Glutamatergic neuron (in vitro differentiated cells): ENCODE results near the gene PTPRT. TPM values are rescaled to one million over a fixed set of nuclear protein-coding genes. Genes with fewer than 3 reads are reported as not detected.

ENCODE experiments used
- DNase-seq: peaks from one replicate; pipeline ENCODE4 v3.0.0; 2022
- H3K27ac Mint-ChIP-seq: one replicate; pipeline ENCODE4 v1.8.0; 2020; ENCODE audit warnings: mild to moderate bottlenecking, mixed read lengths, inconsistent platforms; ENCODE audit not compliant: unreplicated experiment
- H3K27me3 Mint-ChIP-seq: one replicate; pipeline ENCODE4 v1.8.0; 2020; ENCODE audit warnings: mild to moderate bottlenecking, moderate library complexity, mixed read lengths, inconsistent platforms; ENCODE audit not compliant: unreplicated experiment
- H3K36me3 Mint-ChIP-seq: one replicate; pipeline ENCODE4 v1.8.0; 2020; ENCODE audit warnings: mild to moderate bottlenecking, mixed read lengths, inconsistent platforms; ENCODE audit not compliant: unreplicated experiment
- H3K4me1 Mint-ChIP-seq: one replicate; pipeline ENCODE4 v1.8.0; 2020; ENCODE audit warnings: mild to moderate bottlenecking, low read depth, mixed read lengths, inconsistent platforms; ENCODE audit not compliant: unreplicated experiment
- H3K4me3 Mint-ChIP-seq: one replicate; pipeline ENCODE4 v1.8.0; 2020; ENCODE audit warnings: mild to moderate bottlenecking, mixed read lengths, inconsistent platforms; ENCODE audit not compliant: unreplicated experiment
- H3K9me3 Mint-ChIP-seq: one replicate; pipeline ENCODE4 v1.8.0; 2020; ENCODE audit warnings: mild to moderate bottlenecking, moderate library complexity, mixed read lengths, inconsistent platforms; ENCODE audit not compliant: unreplicated experiment
- CTCF ChIP-seq: fragments of 200-600 bp; sonication (generic); IDR thresholded peaks from one replicate; pipeline ENCODE4 v1.5.0; 2021; ENCODE audit not compliant: partially characterized antibody, unreplicated experiment
- total RNA-seq: library from RNA; stranded (reverse); fragmentation: NEBNext Ultra II Directional; extraction: Animal tissue kit (Norgen Biotek cat#: 25700); gene quantifications from one replicate; pipeline ENCODE4 v1.2.1, GENCODE V29; 2021; ENCODE audit not compliant: unreplicated experiment

Gene PTPRT
- total RNA-seq, 1 donor from 2014 or later: 1.9 TPM

GRCh38 chr20:43068482-43068881 lies 121.2 kb downstream of the PTPRT start:
- Mint-ChIP-seq H3K9me3 (peaks cover 5% of the 10 kb centered on the region), H3K4me1 (no peaks in the 10 kb centered on the region), H3K36me3 (no peaks in the 10 kb centered on the region), H3K4me3 (no peak overlapping the region), H3K27ac (no peak overlapping the region), H3K27me3 (no peaks in the 10 kb centered on the region)
- TF ChIP-seq CTCF: no peak
- DNase-seq: no peak

GRCh38 chr20:43066125-43066524 lies 123.6 kb downstream of the PTPRT start:
- Mint-ChIP-seq H3K36me3 (no peaks in the 10 kb centered on the region), H3K27ac (no peak overlapping the region), H3K27me3 (no peaks in the 10 kb centered on the region), H3K4me3 (no peak overlapping the region), H3K9me3 (peaks cover 5% of the 10 kb centered on the region), H3K4me1 (no peaks in the 10 kb centered on the region)
- no peak for DNase-seq
- TF ChIP-seq CTCF: no peak

GRCh38 chr20:43065299-43065698 lies 124.4 kb downstream of the PTPRT start:
- no peak for TF ChIP-seq CTCF
- DNase-seq: no peak
- Mint-ChIP-seq H3K27me3 (no peaks in the 10 kb centered on the region), H3K4me3 (no peak overlapping the region), H3K36me3 (no peaks in the 10 kb centered on the region), H3K27ac (no peak overlapping the region), H3K9me3 (peaks cover 5% of the 10 kb centered on the region), H3K4me1 (no peaks in the 10 kb centered on the region)

- H3K9me3 Mint-ChIP-seq: no peaks in the 10 kb centered on the region
- H3K27ac Mint-ChIP-seq: no peak overlapping the region
- no peak overlapping the region for H3K4me3 Mint-ChIP-seq
- DNase-seq: no peak
- no peak for TF ChIP-seq CTCF
- no peaks in the 10 kb centered on the region for H3K36me3 Mint-ChIP-seq
- no peaks in the 10 kb centered on the region for H3K27me3 Mint-ChIP-seq
- H3K4me1 Mint-ChIP-seq: no peaks in the 10 kb centered on the region
Measured at GRCh38 chr20:43058077-43058476, 131.6 kb downstream of the PTPRT start.

- H3K36me3 Mint-ChIP-seq: no peaks in the 10 kb centered on the region
Measured at GRCh38 chr20:43057317-43057716, 132.4 kb downstream of the PTPRT start.

More at GRCh38 chr20:43057317-43057716, 132.4 kb downstream of the PTPRT start:
- Mint-ChIP-seq H3K27ac (no peak overlapping the region), H3K27me3 (no peaks in the 10 kb centered on the region), H3K4me1 (no peaks in the 10 kb centered on the region), H3K4me3 (no peak overlapping the region), H3K9me3 (no peaks in the 10 kb centered on the region)
- no peak for DNase-seq
- no peak for TF ChIP-seq CTCF
